ENCODE results near the gene ATP5F1D. TPM values are rescaled to one million over a fixed set of nuclear protein-coding genes. Genes with fewer than 3 reads are reported as not detected.
A peak's percentile ranks its signal among the peaks of the same experiment; 100 is the strongest.

Gene ATP5F1D
- total and polyA plus RNA-seq, 11 donors: 201 to 1,034 (median 459) TPM

GRCh38 chr19:1269065-1269477, 27.5 kb downstream of the ATP5F1D start, which contains the start of gene CIRBP:
TSS of gene CIRBP (plus strand) at chr19:1269332. CDS start at chr19:1270934, 1,602 bp downstream.
- Histone ChIP-seq H3K27me3 (no peaks in the 10 kb centered on the region), H3K27ac (peak within 1 kb of the TSS; percentile 92 to 100 (median 98)), H3K36me3 (peaks cover 2 to 42% (median 38%) of the 10 kb centered on the region in 9 donors), H3K9me3 (no peaks in the 10 kb centered on the region), H3K4me1 (peaks cover 9 to 86% (median 81%) of the 10 kb centered on the region in 12 donors), H3K4me3 (peak within 1 kb of the TSS; percentile 5 to 92 (median 72))
- ATAC-seq: peak; percentile 69 to 85 (median 78)
- whole genome bisulfite sequencing, 4 donors: 0 to 1% (median 0%) methylated on average over 26 to 50 of the region's 50 CpGs
- peak; percentile 100 for DNase-seq
- intact Hi-C loops (cut with DNase I): loop anchor here in 1 of 10 donors (1.0 kb wide), 1 partner anchor 21 kb away; the partner anchor contains the start of gene MIDN
- TF ChIP-seq POLR2A (IDR thresholded peaks at IDR 0.05): peak; percentile 99 to 100
- TF ChIP-seq, protein P1, sequence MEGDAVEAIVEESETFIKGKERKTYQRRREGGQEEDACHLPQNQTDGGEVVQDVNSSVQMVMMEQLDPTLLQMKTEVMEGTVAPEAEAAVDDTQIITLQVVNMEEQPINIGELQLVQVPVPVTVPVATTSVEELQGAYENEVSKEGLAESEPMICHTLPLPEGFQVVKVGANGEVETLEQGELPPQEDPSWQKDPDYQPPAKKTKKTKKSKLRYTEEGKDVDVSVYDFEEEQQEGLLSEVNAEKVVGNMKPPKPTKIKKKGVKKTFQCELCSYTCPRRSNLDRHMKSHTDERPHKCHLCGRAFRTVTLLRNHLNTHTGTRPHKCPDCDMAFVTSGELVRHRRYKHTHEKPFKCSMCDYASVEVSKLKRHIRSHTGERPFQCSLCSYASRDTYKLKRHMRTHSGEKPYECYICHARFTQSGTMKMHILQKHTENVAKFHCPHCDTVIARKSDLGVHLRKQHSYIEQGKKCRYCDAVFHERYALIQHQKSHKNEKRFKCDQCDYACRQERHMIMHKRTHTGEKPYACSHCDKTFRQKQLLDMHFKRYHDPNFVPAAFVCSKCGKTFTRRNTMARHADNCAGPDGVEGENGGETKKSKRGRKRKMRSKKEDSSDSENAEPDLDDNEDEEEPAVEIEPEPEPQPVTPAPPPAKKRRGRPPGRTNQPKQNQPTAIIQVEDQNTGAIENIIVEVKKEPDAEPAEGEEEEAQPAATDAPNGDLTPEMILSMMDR (IDR thresholded peaks at IDR 0.05): peak in 2 of 12 donors; percentile 11 to 15

GRCh38 chr19:1269478-1270212, 28.1 kb downstream of the ATP5F1D start:
- Histone ChIP-seq H3K27ac (peak overlapping the region; percentile 92 to 100 (median 98)), H3K4me3 (peak overlapping the region; percentile 5 to 92 (median 72)), H3K27me3 (no peaks in the 10 kb centered on the region), H3K9me3 (no peaks in the 10 kb centered on the region), H3K36me3 (peaks cover 2 to 48% (median 44%) of the 10 kb centered on the region in 9 donors), H3K4me1 (peaks cover 10 to 92% (median 87%) of the 10 kb centered on the region in 12 donors)
- peak; percentile 2 to 31 (median 25) for ATAC-seq
- DNase-seq: peak; percentile 89 to 94 (median 92)
- TF ChIP-seq, protein P1 (IDR thresholded peaks at IDR 0.05): peak in 3 of 12 donors; percentile 14 to 29 (median 15)
- no peak for TF ChIP-seq POLR2A (IDR thresholded peaks at IDR 0.05)
- 0 to 1% (median 1%) methylated on average over 25 to 64 of the region's 64 CpGs for WGBS, 4 donors
- intact Hi-C loops (cut with DNase I): loop anchor here in 6 of 10 donors (1.0 to 10.0 kb wide), 8 partner anchors 21 to 785 kb away; partner anchors contain the start of genes DAZAP1 (in 2 of the 6), GAMT (in 2 of the 6), ADAMTSL5 (in 1 of the 6) and GPX4 (in 1 of the 6)

- H3K36me3 ChIP-seq: peaks cover 2 to 52% (median 48%) of the 10 kb centered on the region in 9 donors
- peak in 1 of 5 donors; percentile 35 for DNase-seq
- intact Hi-C loops (cut with DNase I): loop anchor here in 6 of 10 donors (5.0 to 10.0 kb wide), 7 partner anchors 84 to 784 kb away; partner anchors contain the start of genes DAZAP1 (in 2 of the 6), GAMT (in 2 of the 6), ADAMTSL5 (in 1 of the 6) and GPX4 (in 1 of the 6)
These were observed 28.8 kb downstream of the ATP5F1D start for GRCh38 chr19:1270213-1270853.

More at GRCh38 chr19:1270213-1270853, 28.8 kb downstream of the ATP5F1D start:
- TF ChIP-seq, protein P1 (IDR thresholded peaks at IDR 0.05): no peak
- TF ChIP-seq POLR2A (IDR thresholded peaks at IDR 0.05): no peak
- WGBS, 4 donors: 20 to 29% (median 23%) methylated on average over 7 to 8 of the region's 8 CpGs
- H3K27me3 ChIP-seq: no peaks in the 10 kb centered on the region
- no peak for ATAC-seq
- peak overlapping the region; percentile 92 to 100 (median 98) for H3K27ac ChIP-seq
- H3K9me3 ChIP-seq: no peaks in the 10 kb centered on the region
- peaks cover 13 to 93% (median 88%) of the 10 kb centered on the region in 12 donors for H3K4me1 ChIP-seq
- H3K4me3 ChIP-seq: peak overlapping the region; percentile 5 to 92 (median 72)
